ENCODE measurements around the gene GPR39.

- TF ChIP-seq CTCF (IDR thresholded peaks at IDR 0.05) (no peak), POLR2A (IDR thresholded peaks at IDR 0.05) (no peak)
Measured at GRCh38 chr2:132656266-132656975, 239.8 kb downstream of the GPR39 start.

Data from uterus (tissue), 2 donors.